ENCODE measurements around the gene CCDC127. TPM values are rescaled to one million over a fixed set of nuclear protein-coding genes. Genes with fewer than 3 reads are reported as not detected.

Gene CCDC127
- total and polyA plus RNA-seq, 12 donors: 3.0 to 9.7 (median 6.5) TPM

DNA sequence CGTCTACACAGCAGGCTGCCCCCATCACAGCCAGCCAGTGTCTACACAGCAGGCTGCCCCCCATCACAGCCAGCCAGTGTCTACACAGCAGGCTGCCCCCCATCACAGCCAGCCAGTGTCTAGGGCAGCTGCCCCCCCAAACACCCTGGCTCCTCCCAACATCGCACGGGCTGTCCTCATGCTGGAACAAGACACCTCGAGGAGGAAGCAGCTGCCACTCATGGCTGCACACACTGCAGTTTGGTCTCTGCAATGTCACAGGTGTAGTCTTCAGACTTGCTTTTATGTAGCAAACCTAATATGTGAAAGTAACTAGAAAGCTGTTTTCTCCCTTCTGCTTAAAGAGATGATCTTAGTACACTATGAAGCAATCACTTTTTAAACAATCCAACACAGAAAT, 17.0 kb downstream of the CCDC127 start:
- peaks cover 0 to 20% of the 10 kb centered on the region in 2 donors for H3K36me3 ChIP-seq (replicated peaks in 1 of 2)
- no peak overlapping the region for H3K4me3 ChIP-seq
- TF ChIP-seq, protein P1, sequence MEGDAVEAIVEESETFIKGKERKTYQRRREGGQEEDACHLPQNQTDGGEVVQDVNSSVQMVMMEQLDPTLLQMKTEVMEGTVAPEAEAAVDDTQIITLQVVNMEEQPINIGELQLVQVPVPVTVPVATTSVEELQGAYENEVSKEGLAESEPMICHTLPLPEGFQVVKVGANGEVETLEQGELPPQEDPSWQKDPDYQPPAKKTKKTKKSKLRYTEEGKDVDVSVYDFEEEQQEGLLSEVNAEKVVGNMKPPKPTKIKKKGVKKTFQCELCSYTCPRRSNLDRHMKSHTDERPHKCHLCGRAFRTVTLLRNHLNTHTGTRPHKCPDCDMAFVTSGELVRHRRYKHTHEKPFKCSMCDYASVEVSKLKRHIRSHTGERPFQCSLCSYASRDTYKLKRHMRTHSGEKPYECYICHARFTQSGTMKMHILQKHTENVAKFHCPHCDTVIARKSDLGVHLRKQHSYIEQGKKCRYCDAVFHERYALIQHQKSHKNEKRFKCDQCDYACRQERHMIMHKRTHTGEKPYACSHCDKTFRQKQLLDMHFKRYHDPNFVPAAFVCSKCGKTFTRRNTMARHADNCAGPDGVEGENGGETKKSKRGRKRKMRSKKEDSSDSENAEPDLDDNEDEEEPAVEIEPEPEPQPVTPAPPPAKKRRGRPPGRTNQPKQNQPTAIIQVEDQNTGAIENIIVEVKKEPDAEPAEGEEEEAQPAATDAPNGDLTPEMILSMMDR (IDR thresholded peaks at IDR 0.05): no peak
- TF ChIP-seq POLR2A (IDR thresholded peaks at IDR 0.05): no peak
- no peaks in the 10 kb centered on the region for H3K9me3 ChIP-seq (replicated peaks in 1 of 3)
- H3K4me1 ChIP-seq (replicated peaks in 1 of 2): no peaks in the 10 kb centered on the region
- intact Hi-C loops (cut with DNase I): no loop called here
- peak in 1 of 7 donors; percentile 6 for DNase-seq
- no peaks in the 10 kb centered on the region for H3K27me3 ChIP-seq
- 79 to 95% (median 87%) methylated on average over 3 to 4 of the region's 4 CpGs for WGBS, 4 donors
- H3K27ac ChIP-seq: no peak overlapping the region

DNA sequence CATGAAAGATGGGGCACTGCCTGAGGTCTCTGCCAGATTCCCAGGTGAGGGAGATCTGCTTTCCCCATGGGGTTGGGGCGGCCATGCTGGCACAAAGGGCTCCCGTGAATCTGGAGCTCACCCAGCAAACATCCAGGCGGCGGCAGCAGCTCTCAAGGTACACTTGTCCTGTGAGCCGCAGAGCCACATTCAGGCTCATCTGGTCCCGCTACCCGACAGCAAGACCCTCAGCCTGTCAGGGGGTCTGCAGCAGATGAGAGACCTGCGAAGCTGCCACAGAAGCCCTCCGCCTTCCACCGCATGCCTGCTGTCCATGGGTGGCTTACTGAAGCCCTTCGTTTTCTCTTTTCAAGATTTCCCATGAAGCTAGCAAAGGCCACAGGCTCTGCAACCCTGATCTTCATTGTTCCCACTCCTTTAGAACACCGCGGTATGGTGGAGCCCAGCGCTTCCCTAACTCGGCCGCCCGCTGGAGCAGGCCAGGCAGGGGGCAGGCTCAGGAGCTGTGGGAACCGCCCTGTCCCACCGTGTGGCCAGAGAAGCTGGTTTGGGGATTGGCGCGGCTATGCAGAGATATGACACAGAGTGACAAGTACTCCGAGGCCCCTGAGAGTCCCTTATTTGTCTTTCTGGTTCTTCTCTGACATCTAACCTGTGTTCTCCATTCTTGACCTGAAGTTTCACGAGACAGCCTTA, 17.9 kb downstream of the CCDC127 start:
- Histone ChIP-seq H3K4me3 (no peak overlapping the region), H3K4me1 (replicated peaks in 1 of 2) (no peaks in the 10 kb centered on the region), H3K27ac (no peak overlapping the region), H3K9me3 (replicated peaks in 1 of 3) (no peaks in the 10 kb centered on the region), H3K36me3 (replicated peaks in 1 of 2) (peaks cover 0 to 18% of the 10 kb centered on the region in 2 donors), H3K27me3 (no peaks in the 10 kb centered on the region)
- no peak for TF ChIP-seq POLR2A (IDR thresholded peaks at IDR 0.05)
- TF ChIP-seq, protein P1 (IDR thresholded peaks at IDR 0.05): no peak
- WGBS, 4 donors: 92 to 95% (median 93%) methylated on average over 19 to 23 of the region's 23 CpGs
- peak in 1 of 7 donors; percentile 5 for DNase-seq
- intact Hi-C loops (cut with DNase I): no loop called here

DNA sequence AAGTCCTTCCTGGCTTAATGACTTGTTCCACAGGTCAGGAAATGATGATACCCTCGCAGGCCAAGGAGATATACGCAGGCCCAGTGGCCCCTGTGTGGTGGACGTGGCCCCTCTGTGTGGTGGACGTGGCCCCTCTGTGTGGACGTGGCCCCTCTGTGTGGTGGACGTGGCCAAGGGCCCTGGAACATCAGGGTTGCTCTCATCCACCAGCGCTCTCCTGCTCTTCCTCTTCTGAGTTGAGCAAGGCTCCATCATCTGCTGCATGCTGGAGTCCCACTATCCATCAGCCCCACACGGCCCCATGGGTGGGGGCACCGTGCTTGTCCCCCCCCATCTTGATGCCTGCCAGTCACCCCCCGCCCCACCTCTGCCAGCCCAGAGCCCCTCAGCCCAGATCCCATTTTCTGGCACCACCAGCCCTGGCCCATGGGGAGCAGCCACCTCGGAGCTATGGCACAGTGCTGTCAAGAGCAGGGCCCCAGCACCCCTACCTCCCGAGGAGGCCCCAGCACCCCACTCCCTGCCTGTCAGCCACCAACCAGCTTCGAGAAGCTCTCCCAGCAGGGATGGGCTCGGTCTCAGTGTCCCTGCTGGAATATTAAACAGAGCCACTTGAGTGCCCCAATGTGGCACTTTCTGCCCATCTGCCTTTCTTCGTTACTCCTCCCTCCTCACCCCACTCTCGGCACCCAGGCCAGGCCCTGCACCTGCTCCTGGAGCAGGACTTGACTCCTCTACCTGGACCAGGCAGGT, 18.6 kb downstream of the CCDC127 start:
- Histone ChIP-seq H3K36me3 (replicated peaks in 1 of 2) (peaks cover 0 to 12% of the 10 kb centered on the region in 2 donors), H3K4me3 (no peak overlapping the region), H3K27me3 (no peaks in the 10 kb centered on the region), H3K9me3 (replicated peaks in 1 of 3) (no peaks in the 10 kb centered on the region), H3K27ac (no peak overlapping the region), H3K4me1 (replicated peaks in 1 of 2) (no peaks in the 10 kb centered on the region)
- WGBS, 4 donors: 92 to 96% (median 95%) methylated on average over 9 to 16 of the region's 16 CpGs
- peak in 2 of 7 donors; percentile 4 to 11 for DNase-seq
- intact Hi-C loops (cut with DNase I): no loop called here
- TF ChIP-seq POLR2A (IDR thresholded peaks at IDR 0.05): no peak
- TF ChIP-seq, protein P1 (IDR thresholded peaks at IDR 0.05): no peak

DNA sequence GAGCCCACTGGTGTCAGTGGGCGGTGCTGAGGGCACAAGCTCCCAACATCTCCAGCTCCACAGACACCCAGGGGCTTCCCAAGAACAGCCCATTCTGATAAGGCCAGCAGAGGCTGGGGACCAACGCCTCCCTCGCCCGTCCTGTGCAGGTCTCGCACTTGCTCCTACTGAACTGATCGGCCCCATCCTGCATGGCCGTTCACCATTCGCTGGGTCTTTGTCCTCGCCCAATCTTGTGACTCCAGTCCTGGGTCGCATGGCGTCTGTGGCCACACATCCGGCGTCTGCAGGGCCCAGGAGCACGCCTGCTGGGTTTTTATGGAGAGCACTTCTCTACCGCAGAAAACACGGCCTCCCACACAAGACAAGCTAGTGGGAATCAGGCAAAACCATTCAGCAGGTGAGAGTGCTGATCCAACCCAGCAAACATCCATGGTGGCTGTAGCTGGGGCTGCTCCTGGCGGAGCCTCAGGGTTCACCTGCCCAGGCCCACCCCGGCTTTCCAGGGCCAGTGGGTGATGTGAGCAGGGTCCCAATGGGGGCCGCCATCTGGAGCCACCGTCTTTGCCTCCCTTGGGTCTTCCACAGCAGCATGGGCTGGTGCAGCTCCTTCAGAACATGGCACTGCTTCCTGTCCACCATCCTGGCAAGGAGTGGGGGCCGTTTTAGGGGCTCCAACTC, 19.3 kb downstream of the CCDC127 start:
- no peak for TF ChIP-seq POLR2A (IDR thresholded peaks at IDR 0.05)
- TF ChIP-seq, protein P1 (IDR thresholded peaks at IDR 0.05): no peak
- Histone ChIP-seq H3K27ac (no peak overlapping the region), H3K4me1 (replicated peaks in 1 of 2) (no peaks in the 10 kb centered on the region), H3K27me3 (no peaks in the 10 kb centered on the region), H3K4me3 (no peak overlapping the region), H3K9me3 (replicated peaks in 1 of 3) (no peaks in the 10 kb centered on the region), H3K36me3 (replicated peaks in 1 of 2) (peaks cover 0 to 4% of the 10 kb centered on the region in 2 donors)
- peak in 2 of 7 donors; percentile 1 to 2 for DNase-seq
- intact Hi-C loops (cut with DNase I): no loop called here
- 97 to 99% (median 98%) methylated on average over 17 to 21 of the region's 21 CpGs for WGBS, 4 donors
